Thymus (tissue), 11 donors: ENCODE measurements around the gene EXOG. TPM values are rescaled to one million over a fixed set of nuclear protein-coding genes. Genes with fewer than 3 reads are reported as not detected.

Experiments used
- DNase-seq, 9 donors: peaks; one replicate each; pipeline ENCODE4 v3.0.0-alpha.2; 2013; ENCODE audit warnings: low spot score in 9 of 9, low read depth in 6 of 9, missing footprints in 1 of 9
- H3K27ac ChIP-seq, 2 donors: one replicate each; pipeline ENCODE4 v1.5.1; 2013; ENCODE audit warnings: control low read depth in 1 of 2, low read depth in 1 of 2, low read length in 1 of 2, mild to moderate bottlenecking in 1 of 2, moderate library complexity in 1 of 2
- H3K27me3 ChIP-seq, 2 donors: one replicate each; pipeline ENCODE4 v1.5.1; 2013; ENCODE audit warnings: low read length in 1 of 2; ENCODE audit not compliant: control insufficient read depth in 2 of 2, insufficient read depth in 1 of 2
- H3K36me3 ChIP-seq, 2 donors: one replicate each; pipeline ENCODE4 v1.5.1; 2013; ENCODE audit warnings: low read length in 1 of 2, mild to moderate bottlenecking in 1 of 2, moderate library complexity in 1 of 2; ENCODE audit not compliant: control insufficient read depth in 2 of 2, insufficient read depth in 2 of 2
- H3K4me1 ChIP-seq, 2 donors: one replicate each; pipeline ENCODE4 v1.5.1; 2013; ENCODE audit warnings: low read length in 2 of 2; ENCODE audit not compliant: control insufficient read depth in 2 of 2, insufficient read depth in 2 of 2
- H3K4me3 ChIP-seq, 2 donors: one replicate each; pipeline ENCODE4 v1.5.1; 2013; ENCODE audit warnings: low read length in 2 of 2, control low read depth in 1 of 2, mild to moderate bottlenecking in 1 of 2
- H3K9me3 ChIP-seq, 2 donors: one replicate each; pipeline ENCODE4 v1.5.1; 2013; ENCODE audit warnings: low read length in 1 of 2, mild to moderate bottlenecking in 1 of 2; ENCODE audit not compliant: control insufficient read depth in 2 of 2, insufficient read depth in 1 of 2
- WGBS: extraction: QIAGEN DNeasy Blood & Tissue Kit; methylation state at CpG from one replicate; pipeline ENCODE4 v1.1.7; 2013; 5-methylcytosine and 5-hydroxymethylcytosine counted together
- polyA plus RNA-seq: library from polyadenylated mRNA; stranded (reverse); fragments of 200-250 nt; gene quantifications from one replicate; pipeline ENCODE4 v1.2.3, GENCODE V29; 2013
- total RNA-seq: library from RNA; stranded (reverse); fragments of 120-200 nt; gene quantifications from one replicate; pipeline ENCODE4 v1.2.4, GENCODE V29; 2013
- donor health status: healthy.

EXOG gene
- total and polyA plus RNA-seq, 2 donors: 9.0 to 14.4 TPM

DNA sequence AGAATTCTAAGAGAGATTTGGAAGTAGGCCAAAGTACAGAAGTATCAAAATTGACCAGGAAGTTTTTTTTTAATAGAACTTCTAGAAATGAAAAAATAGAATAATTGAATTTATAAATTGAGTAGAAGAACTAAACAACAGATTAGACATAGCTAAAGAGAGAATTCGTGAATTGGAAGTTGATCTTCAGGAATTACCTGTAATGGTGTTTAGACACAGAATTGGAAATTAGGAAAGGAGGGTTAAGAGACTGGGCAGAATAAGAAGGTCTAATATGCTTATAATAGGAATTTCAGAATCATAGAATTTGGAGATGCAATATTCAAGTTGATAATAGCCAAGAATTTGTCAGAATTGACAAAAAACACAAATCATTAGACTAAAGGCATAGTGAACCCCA, 26.3 kb upstream of the EXOG start:
- H3K27me3 ChIP-seq: no peaks in the 10 kb centered on the region
- H3K9me3 ChIP-seq: peaks cover 3 to 10% of the 10 kb centered on the region in 2 donors
- H3K4me3 ChIP-seq: no peak overlapping the region
- no peak for DNase-seq
- peaks cover 0 to 5% of the 10 kb centered on the region in 2 donors for H3K36me3 ChIP-seq
- H3K4me1 ChIP-seq: peaks cover 8 to 19% of the 10 kb centered on the region in 2 donors
- no peak overlapping the region for H3K27ac ChIP-seq
- WGBS: 96% methylated on average over 1 of the region's 1 CpG

- Histone ChIP-seq H3K27me3 (no peaks in the 10 kb centered on the region), H3K36me3 (peaks cover 0 to 5% of the 10 kb centered on the region in 2 donors), H3K4me3 (no peak overlapping the region), H3K9me3 (peaks cover 3 to 7% of the 10 kb centered on the region in 2 donors), H3K4me1 (peaks cover 8 to 23% of the 10 kb centered on the region in 2 donors), H3K27ac (no peak overlapping the region)
- 97% methylated on average over 3 of the region's 3 CpGs for whole genome bisulfite sequencing
- no peak for DNase-seq
Observed at GRCh38 chr3:38471260-38471857, 24.8 kb upstream of the EXOG start.

DNA sequence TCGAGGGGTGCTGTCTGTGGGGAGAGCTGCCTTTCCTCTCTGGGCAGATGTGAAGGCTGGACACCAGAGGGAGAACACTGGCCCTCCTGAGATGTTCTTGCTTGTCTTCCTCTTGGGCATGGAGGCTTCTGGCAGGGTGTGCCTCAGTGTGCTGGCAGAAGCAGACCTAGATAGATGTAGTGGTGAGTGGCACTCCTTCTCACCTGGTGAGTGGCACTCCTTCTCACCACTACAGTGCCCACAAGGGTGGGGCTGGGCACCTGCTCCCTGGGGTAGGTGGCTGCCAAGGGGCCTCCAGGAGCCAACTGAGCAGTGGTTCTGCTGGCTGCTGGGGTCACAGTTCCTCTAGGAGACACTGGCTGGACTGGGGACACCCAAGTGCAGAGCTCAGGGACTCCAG, 23.8 kb upstream of the EXOG start:
- Histone ChIP-seq H3K9me3 (peaks cover 3% of the 10 kb centered on the region in 2 donors), H3K4me1 (peaks cover 8 to 28% of the 10 kb centered on the region in 2 donors), H3K27ac (no peak overlapping the region), H3K27me3 (no peaks in the 10 kb centered on the region), H3K36me3 (peaks cover 4 to 5% of the 10 kb centered on the region in 2 donors), H3K4me3 (no peak overlapping the region)
- 95% methylated on average over 1 of the region's 1 CpG for WGBS
- no peak for DNase-seq

DNA sequence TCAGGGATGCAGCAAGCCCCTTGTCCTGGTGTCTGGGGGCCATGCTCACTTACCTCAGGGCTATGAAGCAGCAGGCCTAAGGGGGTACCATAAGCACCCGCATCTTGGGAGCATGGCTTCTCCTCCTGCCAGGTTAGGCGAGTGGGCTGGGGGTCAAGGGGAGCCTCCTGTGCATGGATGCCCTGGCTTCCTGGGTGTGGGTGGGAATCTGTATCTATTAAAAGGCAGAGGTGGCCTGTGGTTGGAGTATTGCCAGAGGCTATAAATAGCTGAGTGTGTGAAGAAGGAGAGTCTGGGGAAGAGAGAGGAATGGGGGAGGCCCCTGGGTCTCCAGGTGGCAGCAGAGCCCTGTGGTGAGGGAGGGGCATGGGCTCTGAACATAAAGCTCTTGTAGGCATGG, 22.9 kb upstream of the EXOG start:
- Histone ChIP-seq H3K27ac (no peak overlapping the region), H3K4me3 (no peak overlapping the region), H3K27me3 (no peaks in the 10 kb centered on the region), H3K9me3 (peaks cover 3% of the 10 kb centered on the region in 2 donors), H3K4me1 (peaks cover 8 to 28% of the 10 kb centered on the region in 2 donors), H3K36me3 (peaks cover 9 to 14% of the 10 kb centered on the region in 2 donors)
- WGBS: 86% methylated on average over 2 of the region's 2 CpGs
- DNase-seq: peak in 1 of 9 donors; percentile 33

DNA sequence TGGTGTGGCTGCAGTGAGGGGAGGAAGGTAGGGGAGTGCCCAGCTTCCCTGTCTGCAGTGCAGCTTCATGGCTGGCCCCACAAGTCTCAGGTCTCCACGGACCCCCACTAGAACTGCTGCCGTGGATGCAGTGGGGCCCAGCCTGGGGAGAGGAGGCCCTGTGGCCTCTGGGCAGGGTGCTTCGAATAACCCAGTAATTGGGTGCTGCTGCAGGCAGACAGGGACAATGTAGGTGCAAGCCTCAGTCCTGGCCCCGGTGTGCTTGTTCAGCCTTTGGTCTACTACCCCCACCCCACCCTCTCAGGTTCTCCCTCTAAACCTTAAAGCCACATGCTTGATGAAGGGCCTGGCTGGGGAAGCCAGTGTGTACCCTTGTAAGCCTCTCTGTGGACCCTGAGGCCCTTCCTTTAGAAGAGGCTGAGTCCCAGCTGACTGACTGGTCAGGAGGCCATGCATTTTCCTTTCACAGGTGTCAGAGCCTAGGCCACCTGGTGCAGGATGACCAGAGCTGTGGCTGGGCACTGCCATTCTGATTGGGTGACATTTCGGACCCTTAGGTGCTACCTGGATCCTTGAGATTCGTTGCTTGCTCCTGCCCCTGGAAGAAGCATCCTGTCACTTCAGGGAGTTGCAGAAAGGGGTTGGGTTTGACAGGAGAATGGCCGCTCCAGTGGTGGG, 21.1 kb upstream of the EXOG start:
- Histone ChIP-seq H3K36me3 (peaks cover 23 to 27% of the 10 kb centered on the region in 2 donors), H3K27ac (no peak overlapping the region), H3K27me3 (no peaks in the 10 kb centered on the region), H3K4me1 (peaks cover 8 to 28% of the 10 kb centered on the region in 2 donors), H3K4me3 (no peak overlapping the region), H3K9me3 (no peaks in the 10 kb centered on the region)
- DNase-seq: no peak
- WGBS: 96% methylated on average over 7 of the region's 7 CpGs

- no peak overlapping the region for H3K4me3 ChIP-seq
- no peak overlapping the region for H3K27ac ChIP-seq
- no peaks in the 10 kb centered on the region for H3K9me3 ChIP-seq
- H3K27me3 ChIP-seq: no peaks in the 10 kb centered on the region
- no peak for DNase-seq
- peaks cover 8 to 28% of the 10 kb centered on the region in 2 donors for H3K4me1 ChIP-seq
- peaks cover 30 to 34% of the 10 kb centered on the region in 2 donors for H3K36me3 ChIP-seq
- 98% methylated on average over 6 of the region's 6 CpGs for whole genome bisulfite sequencing
Observed at GRCh38 chr3:38475716-38476115, 20.4 kb upstream of the EXOG start.

GRCh38 chr3:38476157-38476756, 19.9 kb upstream of the EXOG start:
- no peak for DNase-seq
- no peak overlapping the region for H3K4me3 ChIP-seq
- no peaks in the 10 kb centered on the region for H3K27me3 ChIP-seq
- no peak overlapping the region for H3K27ac ChIP-seq
- H3K9me3 ChIP-seq: no peaks in the 10 kb centered on the region
- H3K4me1 ChIP-seq: peaks cover 8 to 28% of the 10 kb centered on the region in 2 donors
- WGBS: 95% methylated on average over 5 of the region's 5 CpGs
- H3K36me3 ChIP-seq: peaks cover 35 to 39% of the 10 kb centered on the region in 2 donors

GRCh38 chr3:38477057-38477820, 18.9 kb upstream of the EXOG start:
- 98% methylated on average over 21 of the region's 21 CpGs for WGBS
- no peak overlapping the region for H3K4me3 ChIP-seq
- DNase-seq: no peak

More at GRCh38 chr3:38477057-38477820, 18.9 kb upstream of the EXOG start:
- peaks cover 43 to 47% of the 10 kb centered on the region in 2 donors for H3K36me3 ChIP-seq
- no peaks in the 10 kb centered on the region for H3K27me3 ChIP-seq
- H3K9me3 ChIP-seq: no peaks in the 10 kb centered on the region
- H3K27ac ChIP-seq: no peak overlapping the region
- peaks cover 8 to 25% of the 10 kb centered on the region in 2 donors for H3K4me1 ChIP-seq
